HL-60 (cell line): ENCODE results near the gene CHIT1.
"Not testable (repeated sequence)": the region's sequence is repeated elsewhere in the genome, so short reads cannot be mapped to it uniquely, and the experiment has no call there.

Experiments used
- DNase-seq, 2 experiments: peaks; one replicate each; pipeline ENCODE4 v3.0.0-alpha.2; 2010 to 2020; ENCODE audit warnings: low read depth in 1 of 2, low spot score in 1 of 2
- H3K27ac ChIP-seq: fragments of 250-450 bp; sonication (Bioruptor Pico); replicated peaks from 2 replicates; pipeline ENCODE4 v1.5.1; 2020; ENCODE audit warnings: mild to moderate bottlenecking, moderate library complexity
- H3K27me3 ChIP-seq: fragments of 250-450 bp; sonication (Bioruptor Pico); 2 replicates; pipeline ENCODE4 v1.5.1; 2021; ENCODE audit warnings: mild to moderate bottlenecking, moderate library complexity; ENCODE audit not compliant: insufficient read depth, poor library complexity, severe bottlenecking
- H3K4me3 ChIP-seq: replicated peaks from 2 replicates; pipeline ENCODE4 v1.5.1; 2011; ENCODE audit warnings: mild to moderate bottlenecking, control low read depth, low read length; ENCODE audit not compliant: insufficient read depth
- CTCF ChIP-seq: IDR thresholded peaks from one replicate; pipeline ENCODE4 v1.5.1; 2011; ENCODE audit warnings: low read length, control low read depth, inconsistent platforms; ENCODE audit not compliant: insufficient read depth
- GABPA ChIP-seq: IDR thresholded peaks from 2 replicates; pipeline ENCODE4 v1.6.1; 2012; ENCODE audit warnings: low read depth
- POLR2AphosphoS5 ChIP-seq: IDR thresholded peaks from 2 replicates; pipeline ENCODE4 v1.6.1; 2012; ENCODE audit warnings: low read depth
- REST ChIP-seq: IDR thresholded peaks from 2 replicates; pipeline ENCODE4 v1.6.1; 2012; ENCODE audit warnings: low read depth; ENCODE audit not compliant: insufficient replicate concordance
- SPI1 ChIP-seq: IDR thresholded peaks from 2 replicates; pipeline ENCODE4 v1.6.1; 2012; ENCODE audit warnings: low read depth, mild to moderate bottlenecking, borderline replicate concordance

CHIT1 gene

GRCh38 chr1:203251466-203251865 lies 22.0 kb upstream of the CHIT1 start:
- Histone ChIP-seq H3K27me3 (peaks cover 7% of the 10 kb centered on the region), H3K4me3 (no peak overlapping the region), H3K27ac (no peak overlapping the region)
- TF ChIP-seq SPI1 (no peak), GABPA (no peak), REST (no peak), POLR2AphosphoS5 (no peak), CTCF (no peak)
- DNase-seq, result no peak

GRCh38 chr1:203250911-203251310 lies 21.4 kb upstream of the CHIT1 start:
- H3K27me3 ChIP-seq, result peaks cover 7% of the 10 kb centered on the region
- no peak overlapping the region for H3K4me3 ChIP-seq
- H3K27ac ChIP-seq, result no peak overlapping the region
- no peak for DNase-seq
- no peak for TF ChIP-seq REST

GRCh38 chr1:203244776-203245175 lies 15.3 kb upstream of the CHIT1 start:
- H3K4me3 ChIP-seq, result no peak overlapping the region
- no peak for DNase-seq
- H3K27ac ChIP-seq, result no peak overlapping the region
- H3K27me3 ChIP-seq, result peaks cover 3% of the 10 kb centered on the region
- TF ChIP-seq GABPA (no peak), REST (no peak), SPI1 (no peak), CTCF (no peak), POLR2AphosphoS5 (no peak)

DNA sequence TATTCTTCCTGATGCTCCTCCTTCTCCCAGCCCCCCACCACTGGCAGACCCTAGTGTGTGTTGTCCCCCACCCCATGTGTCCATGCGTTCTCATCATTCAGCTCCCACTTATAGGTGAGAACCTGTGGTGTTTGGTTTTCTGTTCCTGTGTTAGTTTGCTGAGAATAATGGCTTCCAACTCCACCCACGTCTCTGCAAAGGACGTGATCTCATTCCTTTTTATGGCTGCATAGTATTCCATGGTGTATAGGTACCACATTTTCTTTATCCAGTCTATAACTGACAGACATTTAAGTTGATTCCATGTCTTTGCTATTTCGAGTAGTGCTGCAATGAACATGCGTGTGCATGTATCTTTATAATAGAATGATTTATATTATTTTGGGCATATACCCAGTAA lies 12.2 kb upstream of the CHIT1 start:
- not testable (repeated sequence) for H3K27ac ChIP-seq, H3K27me3 ChIP-seq, H3K4me3 ChIP-seq, DNase-seq
